Activated CD4-positive, CD25-positive, alpha-beta regulatory T cell treated with anti-CD3 and anti-CD28 coated beads, Interleukin-2, amount 50 U/mL, for 16 hours (primary cell): ENCODE measurements around the gene PCDH9.

Experiments
- DNase-seq: peaks from one replicate; pipeline ENCODE4 v3.0.0-alpha.2; 2020; ENCODE audit warnings: low read depth, low spot score

The PCDH9 gene

GRCh38 chr13:66530686-66531085 lies 699.5 kb downstream of the PCDH9 start:
- no peak for DNase-seq

GRCh38 chr13:66530158-66530557 lies 700.0 kb downstream of the PCDH9 start:
- DNase-seq, result no peak

- no peak for DNase-seq
Observed at GRCh38 chr13:66528944-66529576, 701.1 kb downstream of the PCDH9 start.

- no peak for DNase-seq
Observed at GRCh38 chr13:66528180-66528579, 702.0 kb downstream of the PCDH9 start.

GRCh38 chr13:66520511-66521355 lies 709.4 kb downstream of the PCDH9 start:
- no peak for DNase-seq

- no peak for DNase-seq
Observed at GRCh38 chr13:66519259-66519658, 710.9 kb downstream of the PCDH9 start.

- DNase-seq, result no peak
Observed at GRCh38 chr13:66518068-66518467, 712.1 kb downstream of the PCDH9 start.

- no peak for DNase-seq
Observed at GRCh38 chr13:66513728-66514127, 716.4 kb downstream of the PCDH9 start.

- DNase-seq, result no peak
Observed at GRCh38 chr13:66509175-66509574, 721.0 kb downstream of the PCDH9 start.

GRCh38 chr13:66508153-66508909 lies 721.8 kb downstream of the PCDH9 start:
- no peak for DNase-seq

GRCh38 chr13:66506979-66507378 lies 723.2 kb downstream of the PCDH9 start:
- DNase-seq, result no peak

GRCh38 chr13:66506051-66506777 lies 723.9 kb downstream of the PCDH9 start:
- no peak for DNase-seq

GRCh38 chr13:66503890-66504289 lies 726.2 kb downstream of the PCDH9 start:
- no peak for DNase-seq

GRCh38 chr13:66501181-66501580 lies 729.0 kb downstream of the PCDH9 start:
- no peak for DNase-seq

GRCh38 chr13:66492479-66492878 lies 737.7 kb downstream of the PCDH9 start:
- DNase-seq, result no peak

- DNase-seq, result no peak
Observed at GRCh38 chr13:66491251-66491650, 738.9 kb downstream of the PCDH9 start.

- DNase-seq, result no peak
Observed at GRCh38 chr13:66489586-66489985, 740.5 kb downstream of the PCDH9 start.

- DNase-seq, result no peak
Observed at GRCh38 chr13:66489172-66489571, 741.0 kb downstream of the PCDH9 start.

GRCh38 chr13:66483712-66484111 lies 746.4 kb downstream of the PCDH9 start:
- DNase-seq, result no peak

- no peak for DNase-seq
Observed at GRCh38 chr13:66482836-66483235, 747.3 kb downstream of the PCDH9 start.

- DNase-seq, result no peak
Observed at GRCh38 chr13:66477816-66478215, 752.3 kb downstream of the PCDH9 start.

GRCh38 chr13:66475061-66475460 lies 755.1 kb downstream of the PCDH9 start:
- no peak for DNase-seq
